ENCODE measurements around the gene CYP26A1.

CYP26A1 gene

GRCh38 chr10:93073539-93074146, at the start of gene CYP26A1:
TSS of gene CYP26A1 (plus strand) at chr10:93073893. CDS start at chr10:93073935, 42 bp downstream.
- DNase-seq (ENCODE audit: low read depth), result no peak

- DNase-seq (ENCODE audit: low read depth), result no peak
Measured at GRCh38 chr10:93026072-93026471, 47.6 kb upstream of the CYP26A1 start.

GRCh38 chr10:93027508-93027907, 46.2 kb upstream of the CYP26A1 start:
- DNase-seq (ENCODE audit: low read depth), result no peak

- DNase-seq (ENCODE audit: low read depth), result no peak
Measured at GRCh38 chr10:93028883-93029282, 44.8 kb upstream of the CYP26A1 start.

GRCh38 chr10:93030409-93030808, 43.3 kb upstream of the CYP26A1 start:
- no peak for DNase-seq (ENCODE audit: low read depth)

- DNase-seq (ENCODE audit: low read depth), result no peak
Measured at GRCh38 chr10:93032105-93032808, 41.4 kb upstream of the CYP26A1 start.

- no peak for DNase-seq (ENCODE audit: low read depth)
Measured at GRCh38 chr10:93032809-93033137, 40.9 kb upstream of the CYP26A1 start.

- no peak for DNase-seq (ENCODE audit: low read depth)
Measured at GRCh38 chr10:93034426-93034825, 39.3 kb upstream of the CYP26A1 start.

- DNase-seq (ENCODE audit: low read depth), result no peak
Measured at GRCh38 chr10:93039110-93039509, 34.6 kb upstream of the CYP26A1 start.

GRCh38 chr10:93039721-93040120, 34.0 kb upstream of the CYP26A1 start:
- no peak for DNase-seq (ENCODE audit: low read depth)

GRCh38 chr10:93054486-93054885, 19.2 kb upstream of the CYP26A1 start:
- DNase-seq (ENCODE audit: low read depth), result no peak

GRCh38 chr10:93058139-93058538, 15.6 kb upstream of the CYP26A1 start:
- DNase-seq (ENCODE audit: low read depth), result no peak

- no peak for DNase-seq (ENCODE audit: low read depth)
Measured at GRCh38 chr10:93059975-93060886, 13.5 kb upstream of the CYP26A1 start, which contains the start of gene CYP26C1. TSS of gene CYP26C1 (plus strand) at chr10:93060798. CDS start at chr10:93061264, 466 bp downstream.

- DNase-seq (ENCODE audit: low read depth), result no peak
Measured at GRCh38 chr10:93060887-93061593, 12.7 kb upstream of the CYP26A1 start.

- DNase-seq (ENCODE audit: low read depth), result no peak
Measured at GRCh38 chr10:93061594-93062513, 11.8 kb upstream of the CYP26A1 start.

GRCh38 chr10:93062514-93063143, 11.1 kb upstream of the CYP26A1 start:
- no peak for DNase-seq (ENCODE audit: low read depth)

GRCh38 chr10:93063144-93063976, 10.3 kb upstream of the CYP26A1 start:
- DNase-seq (ENCODE audit: low read depth), result no peak

GRCh38 chr10:93063977-93064660, 9.6 kb upstream of the CYP26A1 start:
- no peak for DNase-seq (ENCODE audit: low read depth)

Measured in activated T-cell treated with anti-CD3 and anti-CD28 coated beads for 1 hour (primary cell).